GM12892 (cell line): ENCODE measurements around the gene ACAP3.

Source experiments
- POLR2A ChIP-seq: IDR thresholded peaks from 2 replicates; pipeline ENCODE4 v1.6.1; 2011; ENCODE audit warnings: low read depth, low read length, control low read depth
- TAF1 ChIP-seq: IDR thresholded peaks from 2 replicates; pipeline ENCODE4 v1.6.1; 2011; ENCODE audit warnings: low read depth, mild to moderate bottlenecking, control low read depth, low read length, borderline replicate concordance

DNA sequence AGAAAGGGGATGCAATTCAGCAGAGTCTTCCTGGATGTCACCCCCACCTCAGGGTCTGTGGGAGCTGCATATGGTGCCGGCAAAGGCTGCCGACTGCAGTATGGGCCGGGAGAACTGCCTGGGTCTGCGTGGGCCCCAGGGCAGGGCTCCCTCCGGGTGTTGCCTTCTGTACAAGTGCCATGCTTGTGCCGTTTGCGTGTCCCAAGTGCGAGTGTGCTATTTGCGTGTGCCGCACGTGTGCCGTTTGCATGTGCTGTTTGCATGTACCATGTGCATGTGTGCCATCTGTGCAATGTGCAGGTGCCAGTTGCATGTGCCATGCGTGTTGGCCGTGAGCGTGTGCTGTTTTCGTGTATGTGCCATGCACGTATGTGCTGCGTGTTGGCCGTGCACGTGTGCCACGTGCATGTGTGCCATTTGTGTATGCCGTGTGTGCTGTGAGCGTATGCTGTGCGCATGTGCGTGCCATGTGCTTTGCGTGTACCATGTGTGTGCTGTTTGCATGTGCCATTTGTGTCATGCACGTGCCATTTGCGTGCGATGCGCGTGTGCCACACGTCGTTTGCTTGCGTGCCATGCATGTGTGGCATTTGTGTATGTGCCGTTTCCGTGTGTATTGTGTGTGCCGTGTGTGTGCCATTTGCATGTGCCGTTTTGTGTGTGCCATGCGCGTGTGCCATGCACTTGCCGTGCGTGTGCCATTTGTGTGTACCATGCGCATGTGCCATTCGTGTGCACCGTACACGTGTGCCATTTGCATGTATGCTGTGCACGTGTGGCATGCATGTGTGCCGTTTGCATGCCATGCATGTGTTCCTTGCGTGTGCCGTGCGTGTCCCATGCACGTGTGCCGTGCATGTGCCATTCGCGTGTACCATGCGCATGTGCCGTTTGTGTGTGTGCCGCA lies 21.8 kb upstream of the ACAP3 start:
- TF ChIP-seq TAF1 (no peak), POLR2A (no peak)
